Fibroblast of lung (primary cell): ENCODE results near the gene GLYATL3. TPM values are rescaled to one million over a fixed set of nuclear protein-coding genes. Genes with fewer than 3 reads are reported as not detected.

Experiments
- DNase-seq, 2 donors: peaks; one replicate each; pipeline versions ENCODE4 v3.0.0 to v3.0.0-alpha.2; 2010; ENCODE audit warnings: low read depth in 2 of 2
- H2AFZ ChIP-seq: 2 replicates; pipeline ENCODE4 v1.5.1; 2012; ENCODE audit warnings: low read length, control low read depth, inconsistent platforms
- H3K27ac ChIP-seq: 2 replicates; pipeline ENCODE4 v1.5.1; 2011; ENCODE audit warnings: low read length, control low read depth; ENCODE audit not compliant: insufficient read depth
- H3K27me3 ChIP-seq: 2 replicates; pipeline ENCODE4 v1.5.1; 2011; ENCODE audit warnings: mild to moderate bottlenecking, low read length; ENCODE audit not compliant: control insufficient read depth, insufficient read depth
- H3K36me3 ChIP-seq: 2 replicates; pipeline ENCODE4 v1.5.1; 2011; ENCODE audit warnings: low read length; ENCODE audit not compliant: control insufficient read depth, insufficient read depth
- H3K4me1 ChIP-seq: 2 replicates; pipeline ENCODE4 v1.5.1; 2011; ENCODE audit warnings: low read length; ENCODE audit not compliant: control insufficient read depth, insufficient read depth; ENCODE audit errors: extremely low read depth
- H3K4me2 ChIP-seq: 2 replicates; pipeline ENCODE4 v1.5.1; 2011; ENCODE audit warnings: low read length, control low read depth; ENCODE audit not compliant: insufficient read depth; ENCODE audit errors: extremely low read depth
- H3K4me3 ChIP-seq, 4 experiments: fragments of 200-600 bp in 1 of 4; sonication (generic) in 1 of 4; replicated peaks in 1 of 4; 2 replicates each; pipeline ENCODE4 v1.5.1; 2011 to 2016; ENCODE audit warnings: low read length in 4 of 4, low read depth in 3 of 4, mild to moderate bottlenecking in 3 of 4, control low read depth in 2 of 4, inconsistent platforms in 1 of 4, mixed read lengths in 1 of 4; ENCODE audit not compliant: insufficient read depth in 1 of 4; ENCODE audit errors: control extremely low read depth in 1 of 4
- H3K79me2 ChIP-seq: 2 replicates; pipeline ENCODE4 v1.5.1; 2012; ENCODE audit warnings: mild to moderate bottlenecking, low read length, inconsistent platforms; ENCODE audit not compliant: control insufficient read depth, insufficient read depth
- H3K9ac ChIP-seq: 2 replicates; pipeline ENCODE4 v1.5.1; 2011; ENCODE audit warnings: mild to moderate bottlenecking, low read length, control low read depth; ENCODE audit not compliant: insufficient read depth
- H3K9me3 ChIP-seq: 2 replicates; pipeline ENCODE4 v1.5.1; 2012; ENCODE audit warnings: low read depth, low read length; ENCODE audit not compliant: control insufficient read depth, insufficient read depth
- H4K20me1 ChIP-seq: 2 replicates; pipeline ENCODE4 v1.5.1; 2011; ENCODE audit warnings: low read length; ENCODE audit not compliant: control insufficient read depth, insufficient read depth; ENCODE audit errors: extremely low read depth
- EZH2 ChIP-seq: IDR thresholded peaks from 2 replicates; pipeline ENCODE4 v1.5.1; 2012; ENCODE audit warnings: low read length, control low read depth, mild to moderate bottlenecking; ENCODE audit errors: missing control alignments
- polyA plus RNA-seq, 2 donors: library from polyadenylated mRNA; depleted of rRNA in 1 of 2; stranded (reverse) in 1 of 2; unstranded in 1 of 2; fragments of >200 nt; gene quantifications; 2 replicates each; pipeline ENCODE4 v1.2.1, GENCODE V29; 2011 to 2012; ENCODE audit warnings: missing spikeins in 1 of 2
- total RNA-seq: library from RNA; depleted of rRNA; stranded (reverse); fragments of >200 nt; gene quantifications from 2 replicates; pipeline ENCODE4 v1.2.1, GENCODE V29; 2014
- TF ChIP-seq, protein P1 (sequence below), 2 donors: IDR thresholded peaks in 1 of 2; conservative IDR thresholded peaks in 1 of 2; 1 replicate in 1 of 2; 2 replicates in 1 of 2; pipeline ENCODE4 v1.5.1; 2011 to 2012; ENCODE audit warnings: low read length in 2 of 2, control low read depth in 1 of 2, inconsistent platforms in 1 of 2, low read depth in 1 of 2, mild to moderate bottlenecking in 1 of 2

The GLYATL3 gene
- total and polyA plus RNA-seq, 2 donors (not counting 1 experiment from before 2014, with no cell fraction given), result not detected

DNA sequence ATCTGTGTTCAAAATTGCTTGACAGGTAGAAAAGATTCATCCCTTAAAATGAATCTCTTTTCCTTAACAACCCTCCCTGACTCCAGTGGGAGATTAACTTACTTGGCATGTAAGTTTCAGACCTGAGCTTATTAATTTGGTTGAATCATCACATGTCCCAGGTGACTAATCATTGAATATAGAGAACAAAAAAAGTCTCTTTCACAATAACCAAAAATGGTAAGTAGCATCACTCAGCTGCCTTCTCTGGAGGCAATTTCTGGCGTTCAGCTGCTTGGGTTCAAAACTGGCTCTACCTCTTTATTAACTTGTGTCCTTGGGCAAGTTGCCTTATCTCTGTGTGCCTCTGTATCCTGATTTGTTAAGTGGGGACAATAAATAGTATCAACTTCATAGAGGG lies 53.7 kb downstream of the GLYATL3 start:
- peaks cover 10% of the 10 kb centered on the region for H3K27me3 ChIP-seq
- H3K4me1 ChIP-seq, result no peaks in the 10 kb centered on the region
- no peaks in the 10 kb centered on the region for H3K79me2 ChIP-seq
- no peak overlapping the region for H3K27ac ChIP-seq
- H4K20me1 ChIP-seq, result no peaks in the 10 kb centered on the region
- no peak overlapping the region for H3K4me2 ChIP-seq
- peak in 1 of 2 donors; percentile 84 for DNase-seq
- no peaks in the 10 kb centered on the region for H3K36me3 ChIP-seq
- no peak overlapping the region for H3K4me3 ChIP-seq
- H3K9me3 ChIP-seq, result no peaks in the 10 kb centered on the region
- TF ChIP-seq, protein P1, sequence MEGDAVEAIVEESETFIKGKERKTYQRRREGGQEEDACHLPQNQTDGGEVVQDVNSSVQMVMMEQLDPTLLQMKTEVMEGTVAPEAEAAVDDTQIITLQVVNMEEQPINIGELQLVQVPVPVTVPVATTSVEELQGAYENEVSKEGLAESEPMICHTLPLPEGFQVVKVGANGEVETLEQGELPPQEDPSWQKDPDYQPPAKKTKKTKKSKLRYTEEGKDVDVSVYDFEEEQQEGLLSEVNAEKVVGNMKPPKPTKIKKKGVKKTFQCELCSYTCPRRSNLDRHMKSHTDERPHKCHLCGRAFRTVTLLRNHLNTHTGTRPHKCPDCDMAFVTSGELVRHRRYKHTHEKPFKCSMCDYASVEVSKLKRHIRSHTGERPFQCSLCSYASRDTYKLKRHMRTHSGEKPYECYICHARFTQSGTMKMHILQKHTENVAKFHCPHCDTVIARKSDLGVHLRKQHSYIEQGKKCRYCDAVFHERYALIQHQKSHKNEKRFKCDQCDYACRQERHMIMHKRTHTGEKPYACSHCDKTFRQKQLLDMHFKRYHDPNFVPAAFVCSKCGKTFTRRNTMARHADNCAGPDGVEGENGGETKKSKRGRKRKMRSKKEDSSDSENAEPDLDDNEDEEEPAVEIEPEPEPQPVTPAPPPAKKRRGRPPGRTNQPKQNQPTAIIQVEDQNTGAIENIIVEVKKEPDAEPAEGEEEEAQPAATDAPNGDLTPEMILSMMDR (conservative IDR thresholded peaks at IDR 0.05 in 1 of 2, IDR thresholded peaks at IDR 0.05 in 1 of 2; ENCODE audit: low read depth in 1 of 2, low read length in 2 of 2), result no peak
- no peak for TF ChIP-seq EZH2
- H2AFZ ChIP-seq, result no peak overlapping the region
- no peak overlapping the region for H3K9ac ChIP-seq

DNA sequence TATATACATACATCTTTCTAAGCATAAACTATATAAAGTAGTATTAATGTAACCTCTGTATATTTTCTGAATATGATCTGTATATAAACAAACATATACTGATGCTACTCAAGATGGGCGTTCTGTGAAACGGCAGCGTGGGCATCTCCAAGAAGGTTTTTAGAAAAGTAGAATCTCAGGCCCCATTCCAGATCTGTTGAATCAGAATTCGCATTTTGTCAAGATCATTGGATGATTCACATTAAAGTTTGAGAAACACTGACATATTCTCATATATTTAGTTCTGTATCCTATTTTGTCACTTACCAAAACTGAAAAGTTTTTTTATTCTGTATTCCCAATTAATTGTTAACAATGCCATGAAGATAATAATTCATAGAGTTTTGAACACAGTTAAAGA lies 56.2 kb downstream of the GLYATL3 start:
- peaks cover 2% of the 10 kb centered on the region for H3K27me3 ChIP-seq
- no peaks in the 10 kb centered on the region for H4K20me1 ChIP-seq
- H3K4me1 ChIP-seq, result no peaks in the 10 kb centered on the region
- DNase-seq, result peak in 1 of 2 donors; percentile 28
- no peak overlapping the region for H3K27ac ChIP-seq
- no peaks in the 10 kb centered on the region for H3K9me3 ChIP-seq
- no peaks in the 10 kb centered on the region for H3K79me2 ChIP-seq
- H3K9ac ChIP-seq, result no peak overlapping the region
- no peak for TF ChIP-seq EZH2
- TF ChIP-seq, protein P1 (conservative IDR thresholded peaks at IDR 0.05 in 1 of 2, IDR thresholded peaks at IDR 0.05 in 1 of 2; ENCODE audit: low read depth in 1 of 2, low read length in 2 of 2), result no peak
- no peak overlapping the region for H3K4me3 ChIP-seq
- no peak overlapping the region for H3K4me2 ChIP-seq
- no peak overlapping the region for H2AFZ ChIP-seq
- H3K36me3 ChIP-seq, result no peaks in the 10 kb centered on the region

DNA sequence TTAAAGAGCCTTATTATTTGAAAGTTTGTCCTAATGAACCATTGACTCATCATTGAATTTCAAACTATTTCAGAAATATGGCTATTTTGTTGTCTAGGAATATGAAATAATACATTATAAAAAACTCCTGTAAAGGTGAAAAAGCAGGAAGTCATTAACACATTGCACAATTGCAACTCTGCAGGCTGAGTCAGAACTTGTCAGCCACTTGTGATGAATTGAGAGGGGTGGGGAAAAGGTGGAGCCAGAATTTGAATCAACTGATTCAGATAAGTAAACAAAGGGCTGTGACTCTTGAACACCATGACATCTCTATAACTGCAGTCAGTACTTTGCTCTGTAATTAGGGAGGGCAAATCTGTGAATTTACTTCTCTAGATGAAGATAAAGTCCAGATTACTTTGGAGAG lies 56.7 kb downstream of the GLYATL3 start:
- Histone ChIP-seq H2AFZ (no peak overlapping the region), H3K4me2 (no peak overlapping the region), H3K9ac (no peak overlapping the region), H3K79me2 (no peaks in the 10 kb centered on the region), H3K9me3 (no peaks in the 10 kb centered on the region), H3K27me3 (peaks cover 1% of the 10 kb centered on the region), H3K4me3 (no peak overlapping the region), H3K27ac (no peak overlapping the region), H3K36me3 (no peaks in the 10 kb centered on the region), H4K20me1 (no peaks in the 10 kb centered on the region), H3K4me1 (no peaks in the 10 kb centered on the region)
- DNase-seq, result peak; percentile 69 to 91
- TF ChIP-seq EZH2, result no peak
- TF ChIP-seq, protein P1 (conservative IDR thresholded peaks at IDR 0.05 in 1 of 2, IDR thresholded peaks at IDR 0.05 in 1 of 2; ENCODE audit: low read depth in 1 of 2, low read length in 2 of 2), result no peak
